K562 (cell line): ENCODE data around the gene NTRK2. TPM values are rescaled to one million over a fixed set of nuclear protein-coding genes. Genes with fewer than 3 reads are reported as not detected.

Experiments used
- ATAC-seq: fragments of 200-7000 bp; cut with Tn5 transposase; 3 replicates; pipeline ENCODE4 v1.9.1; 2020; ENCODE audit warnings: moderate library complexity
- BruUV-seq: library from RNA; stranded (reverse); fragments of 400-500 nt; replicated peaks from 2 replicates; lab custom pipeline; 2021; lab: Mats Ljungman, UMichigan
- CTCF ChIA-PET: fragments of 300-600 bp; formaldehyde crosslinking; extraction: SDS; loops from one replicate; lab custom pipeline; 2021; ENCODE audit warnings: low intra/inter-chr PET ratio; lab: Yijun Ruan, JAX
- POLR2A ChIA-PET: fragments of 300-600, 350-650 bp; sonication (Branson Sonifier 250); formaldehyde crosslinking; extraction: SDS; loops from one replicate; lab custom pipeline; 2021; ENCODE audit warnings: antibody characterized with exemption, inconsistent platforms; lab: Yijun Ruan, JAX
- DNase-seq, 4 experiments: peaks; one replicate each; pipeline versions ENCODE4 v3.0.0 to v3.0.0-alpha.2; 2011 to 2018; ENCODE audit warnings: low spot score in 3 of 4, mixed read lengths in 3 of 4; ENCODE audit errors: extremely low read depth in 1 of 4
- FAIRE-seq: peaks from 2 replicates; lab custom pipeline; 2011; peaks lifted over from hg19 to GRCh38; lab: Jason Lieb, UNC
- H2AFZ ChIP-seq: 2 replicates; pipeline ENCODE4 v1.6.0; 2011; ENCODE audit warnings: low read depth, low read length, control low read depth, inconsistent platforms
- H3K27ac ChIP-seq: fragments of 200-600 bp; 3 replicates; pipeline ENCODE4 v1.8.0; 2011; ENCODE audit warnings: low read depth, mild to moderate bottlenecking, control low read depth, inconsistent platforms, low read length, moderate library complexity, mixed read lengths; ENCODE audit errors: extremely low read depth
- H3K27me3 ChIP-seq, 2 experiments: fragments of 300-600 bp in 1 of 2; 2 replicates in 1 of 2; 3 replicates in 1 of 2; pipeline versions ENCODE4 v1.6.0 to v1.8.0; 2011; ENCODE audit warnings: inconsistent platforms in 2 of 2, low read length in 2 of 2, mild to moderate bottlenecking in 1 of 2, mixed read lengths in 1 of 2, moderate library complexity in 1 of 2; ENCODE audit not compliant: control insufficient read depth in 2 of 2, insufficient read depth in 2 of 2
- H3K36me3 ChIP-seq: fragments of 300-600 bp; 3 replicates; pipeline ENCODE4 v1.8.0; 2011; ENCODE audit warnings: mild to moderate bottlenecking, low read length, inconsistent platforms; ENCODE audit not compliant: control insufficient read depth, insufficient read depth
- H3K4me1 ChIP-seq, 2 experiments: fragments of 200-600 bp in 1 of 2; replicated peaks in 1 of 2; 2 replicates in 1 of 2; 3 replicates in 1 of 2; pipeline versions ENCODE4 v1.5.1 to v1.8.0; 2011; ENCODE audit warnings: inconsistent platforms in 2 of 2, low read length in 2 of 2, mild to moderate bottlenecking in 1 of 2, mixed read lengths in 1 of 2, moderate library complexity in 1 of 2; ENCODE audit not compliant: control insufficient read depth in 2 of 2, insufficient read depth in 2 of 2
- H3K4me2 ChIP-seq: 2 replicates; pipeline ENCODE4 v1.6.1; 2011; ENCODE audit warnings: low read length, control low read depth, inconsistent platforms, mixed read lengths; ENCODE audit not compliant: insufficient read depth
- H3K4me3 ChIP-seq: fragments of 200-600 bp; sonication (generic), shearing (Covaris generic); 2 replicates; pipeline ENCODE4 v1.5.1; 2016; ENCODE audit warnings: control low read depth, inconsistent platforms
- H3K79me2 ChIP-seq: fragments of 200-600 bp; 3 replicates; pipeline ENCODE4 v1.8.0; 2011; ENCODE audit warnings: low read length, inconsistent platforms; ENCODE audit not compliant: control insufficient read depth, insufficient read depth
- H3K9ac ChIP-seq, 2 experiments: 2 replicates each; pipeline versions ENCODE4 v1.6.0 to v1.6.1; 2011; ENCODE audit warnings: low read depth in 2 of 2, low read length in 2 of 2, control low read depth in 1 of 2, inconsistent platforms in 1 of 2, mild to moderate bottlenecking in 1 of 2, mixed read lengths in 1 of 2; ENCODE audit not compliant: insufficient read depth in 1 of 2
- H3K9me1 ChIP-seq: one replicate; pipeline ENCODE4 v1.6.0; 2011; ENCODE audit warnings: inconsistent platforms, mild to moderate bottlenecking, low read length, moderate library complexity; ENCODE audit not compliant: control insufficient read depth, insufficient read depth
- H3K9me3 ChIP-seq: replicated peaks from 2 replicates; pipeline ENCODE4 v1.5.1; 2011; ENCODE audit warnings: low read depth, low read length, inconsistent platforms; ENCODE audit not compliant: control insufficient read depth, insufficient read depth
- H4K20me1 ChIP-seq: replicated peaks from 2 replicates; pipeline ENCODE4 v1.6.1; 2011; ENCODE audit warnings: low read length, inconsistent platforms, mixed read lengths; ENCODE audit not compliant: control insufficient read depth, insufficient read depth
- GABPB1 ChIP-seq: sonication (generic); formaldehyde crosslinking; IDR thresholded peaks from 2 replicates; pipeline ENCODE4 v1.8.0; 2022; ENCODE audit warnings: mild to moderate bottlenecking, missing genetic modification reagents
- JUN ChIP-seq, 2 experiments: sonication (generic) in 1 of 2; formaldehyde crosslinking in 1 of 2; IDR thresholded peaks; 2 replicates each; pipeline versions ENCODE4 v1.6.1 to v1.8.0; 2012 to 2022; ENCODE audit warnings: borderline replicate concordance in 2 of 2, mild to moderate bottlenecking in 2 of 2, improper control_type of control experiment in 1 of 2, low read depth in 1 of 2, low read length in 1 of 2, missing genetic modification reagents in 1 of 2
- SMC3 ChIP-seq: conservative IDR thresholded peaks from 2 replicates; pipeline ENCODE4 v1.6.1; 2011; ENCODE audit warnings: low read depth, low read length, improper control_type of control experiment; ENCODE audit not compliant: insufficient read depth
- ZFP30 ChIP-seq: fragments of 250-450 bp; sonication (Bioruptor Pico); IDR thresholded peaks from 2 replicates; pipeline ENCODE4 v1.8.0; 2022; ENCODE audit warnings: moderate library complexity, mild to moderate bottlenecking, inconsistent platforms, borderline replicate concordance
- WGBS: fragments of 100-300 bp; shearing (Covaris generic); methylation state at CpG from one replicate; pipeline ENCODE4 v1.1.6; 2016; ENCODE audit warnings: low coverage, mixed read lengths; ENCODE audit not compliant: insufficient coverage; ENCODE audit errors: missing lambda C conversion rate; 5-methylcytosine and 5-hydroxymethylcytosine counted together
- in situ Hi-C: fragments of 300-500 bp; cut with MboI; formaldehyde crosslinking; loops from 4 replicates; pipeline ENCODE4 v1.15.0; 2018; ENCODE audit warnings: inconsistent platforms, mixed read lengths
- intact Hi-C: fragments of 100-400 bp; cut with micrococcal nuclease; formaldehyde crosslinking; loops from 2 replicates; pipeline ENCODE4 v1.14.2; 2022
- polyA plus RNA-seq, 8 experiments: library from polyadenylated mRNA; depleted of rRNA in 4 of 8; stranded (reverse) in 5 of 8; unstranded in 3 of 8; fragments of >200 nt; fragmentation: Nextera tagmentation in 2 of 8; fragmentation: Illumina TruSeq in 1 of 8; extraction: Ambion mirVana in 2 of 8; extraction: Trizol in 1 of 8; gene quantifications; 2 replicates each; pipeline versions ENCODE4 v1.2.1 to v1.2.3, GENCODE V29; 2011 to 2014; ENCODE audit warnings: inconsistent platforms in 1 of 8, missing spikeins in 1 of 8
- total RNA-seq, 7 experiments: library from RNA; depleted of rRNA in 6 of 7; stranded (reverse); fragments of >200 nt in 6 of 7; fragmentation: Illumina TruSeq in 2 of 7; extraction: Trizol in 2 of 7; gene quantifications; 2 replicates each; pipeline versions ENCODE4 v1.2.1 to v1.2.3, GENCODE V29; 2011 to 2021; ENCODE audit warnings: low replicate concordance in 1 of 7
- TF ChIP-seq, protein P1 (sequence below): fragments of 450-650 bp; IDR thresholded peaks from 2 replicates; pipeline ENCODE4 v1.6.1; 2016; ENCODE audit warnings: mild to moderate bottlenecking
- TF ChIP-seq, protein P2 (sequence below): fragments of 450-650 bp; conservative IDR thresholded peaks from 2 replicates; pipeline ENCODE4 v1.6.1; 2016; ENCODE audit warnings: missing genetic modification characterization, low read depth, mild to moderate bottlenecking, control low read depth, missing compliant biosample characterization

NTRK2 gene
- total and polyA plus RNA-seq, 9 of the 15 experiments (the other 6 are each of a cell fraction or from before 2014, with no cell fraction given), result not detected

DNA sequence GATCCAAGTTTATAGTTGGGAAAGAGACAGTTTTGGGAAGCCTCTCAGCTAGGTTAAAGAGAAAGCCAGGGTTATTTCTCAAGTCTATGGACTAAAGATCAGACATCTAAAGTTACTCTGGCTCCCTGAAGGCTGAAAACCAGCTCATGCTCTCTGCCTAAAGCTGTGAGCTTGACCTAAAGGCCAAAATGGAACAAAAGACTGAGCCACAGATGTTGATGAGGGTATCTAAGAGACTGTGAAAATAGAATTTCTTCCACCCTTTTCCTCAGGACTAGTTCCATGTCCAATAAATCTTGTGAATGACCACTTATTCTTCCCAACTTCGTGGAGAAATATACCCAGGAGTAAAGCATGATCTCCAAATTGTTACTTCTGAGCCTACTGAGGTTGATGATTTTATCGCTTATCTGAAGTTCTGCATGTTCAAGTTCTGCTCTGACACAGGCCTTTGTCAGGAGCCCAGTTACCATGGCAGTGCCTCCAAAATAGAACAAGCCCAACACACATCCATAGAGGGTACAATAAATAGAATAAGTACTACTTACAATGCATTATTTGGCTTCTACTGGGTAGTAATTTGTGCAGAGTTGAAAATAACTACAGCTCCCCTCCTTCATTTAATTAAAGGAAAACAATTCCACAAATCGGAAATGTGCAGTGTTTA lies 373.6 kb downstream of the NTRK2 start:
- no peaks in the 10 kb centered on the region for H3K4me1 ChIP-seq
- 0% methylated on average over 3 of the region's 3 CpGs for WGBS
- ChIA-PET CTCF (no interaction called here), POLR2A (no interaction called here)
- in situ Hi-C loops, result no loop called here
- no peaks in the 10 kb centered on the region for H4K20me1 ChIP-seq
- H3K79me2 ChIP-seq, result no peaks in the 10 kb centered on the region
- no peak for FAIRE-seq
- H3K9ac ChIP-seq, result no peak overlapping the region
- no peaks in the 10 kb centered on the region for H3K9me1 ChIP-seq
- no peak for ATAC-seq
- H3K4me2 ChIP-seq, result no peak overlapping the region
- BruUV-seq, result no TSS peak
- no peak overlapping the region for H3K27ac ChIP-seq
- no peaks in the 10 kb centered on the region for H3K9me3 ChIP-seq
- no peaks in the 10 kb centered on the region for H3K36me3 ChIP-seq
- no peak for TF ChIP-seq GABPB1 (CRISPR knock-in tag)
- TF ChIP-seq, protein P1, sequence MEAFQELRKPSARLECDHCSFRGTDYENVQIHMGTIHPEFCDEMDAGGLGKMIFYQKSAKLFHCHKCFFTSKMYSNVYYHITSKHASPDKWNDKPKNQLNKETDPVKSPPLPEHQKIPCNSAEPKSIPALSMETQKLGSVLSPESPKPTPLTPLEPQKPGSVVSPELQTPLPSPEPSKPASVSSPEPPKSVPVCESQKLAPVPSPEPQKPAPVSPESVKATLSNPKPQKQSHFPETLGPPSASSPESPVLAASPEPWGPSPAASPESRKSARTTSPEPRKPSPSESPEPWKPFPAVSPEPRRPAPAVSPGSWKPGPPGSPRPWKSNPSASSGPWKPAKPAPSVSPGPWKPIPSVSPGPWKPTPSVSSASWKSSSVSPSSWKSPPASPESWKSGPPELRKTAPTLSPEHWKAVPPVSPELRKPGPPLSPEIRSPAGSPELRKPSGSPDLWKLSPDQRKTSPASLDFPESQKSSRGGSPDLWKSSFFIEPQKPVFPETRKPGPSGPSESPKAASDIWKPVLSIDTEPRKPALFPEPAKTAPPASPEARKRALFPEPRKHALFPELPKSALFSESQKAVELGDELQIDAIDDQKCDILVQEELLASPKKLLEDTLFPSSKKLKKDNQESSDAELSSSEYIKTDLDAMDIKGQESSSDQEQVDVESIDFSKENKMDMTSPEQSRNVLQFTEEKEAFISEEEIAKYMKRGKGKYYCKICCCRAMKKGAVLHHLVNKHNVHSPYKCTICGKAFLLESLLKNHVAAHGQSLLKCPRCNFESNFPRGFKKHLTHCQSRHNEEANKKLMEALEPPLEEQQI, result no peak
- no peak for TF ChIP-seq JUN (IDR thresholded peaks at IDR 0.05; ENCODE audit: borderline replicate concordance, low read depth, low read length)
- TF ChIP-seq JUN (CRISPR knock-in tag; IDR thresholded peaks at IDR 0.05; ENCODE audit: borderline replicate concordance), result no peak
- TF ChIP-seq, protein P2, sequence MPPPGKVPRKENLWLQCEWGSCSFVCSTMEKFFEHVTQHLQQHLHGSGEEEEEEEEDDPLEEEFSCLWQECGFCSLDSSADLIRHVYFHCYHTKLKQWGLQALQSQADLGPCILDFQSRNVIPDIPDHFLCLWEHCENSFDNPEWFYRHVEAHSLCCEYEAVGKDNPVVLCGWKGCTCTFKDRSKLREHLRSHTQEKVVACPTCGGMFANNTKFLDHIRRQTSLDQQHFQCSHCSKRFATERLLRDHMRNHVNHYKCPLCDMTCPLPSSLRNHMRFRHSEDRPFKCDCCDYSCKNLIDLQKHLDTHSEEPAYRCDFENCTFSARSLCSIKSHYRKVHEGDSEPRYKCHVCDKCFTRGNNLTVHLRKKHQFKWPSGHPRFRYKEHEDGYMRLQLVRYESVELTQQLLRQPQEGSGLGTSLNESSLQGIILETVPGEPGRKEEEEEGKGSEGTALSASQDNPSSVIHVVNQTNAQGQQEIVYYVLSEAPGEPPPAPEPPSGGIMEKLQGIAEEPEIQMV, result no peak
- no peak for TF ChIP-seq SMC3
- no peak for TF ChIP-seq ZFP30 (CRISPR knock-in tag)
- intact Hi-C loops, result no loop called here
- DNase-seq, result no peak
- H2AFZ ChIP-seq, result no peak overlapping the region
- no peak overlapping the region for H3K4me3 ChIP-seq
- H3K27me3 ChIP-seq, result no peaks in the 10 kb centered on the region
